Mammary epithelial cell (primary cell): ENCODE results near the gene AFAP1L2.

ENCODE experiments used
- EZH2 ChIP-seq: IDR thresholded peaks from 2 replicates; pipeline ENCODE4 v1.6.1; 2012; ENCODE audit warnings: low read length, inconsistent platforms, borderline replicate concordance
- TF ChIP-seq, protein P1 (sequence below), 2 donors: IDR thresholded peaks in 1 of 2; conservative IDR thresholded peaks in 1 of 2; 2 replicates each; pipeline ENCODE4 v1.5.1; 2011 to 2012; ENCODE audit warnings: inconsistent platforms in 2 of 2, low read length in 2 of 2, mild to moderate bottlenecking in 2 of 2, control low read depth in 1 of 2, low read depth in 1 of 2; ENCODE audit not compliant: insufficient read depth in 1 of 2; ENCODE audit errors: extremely low read depth in 1 of 2

DNA sequence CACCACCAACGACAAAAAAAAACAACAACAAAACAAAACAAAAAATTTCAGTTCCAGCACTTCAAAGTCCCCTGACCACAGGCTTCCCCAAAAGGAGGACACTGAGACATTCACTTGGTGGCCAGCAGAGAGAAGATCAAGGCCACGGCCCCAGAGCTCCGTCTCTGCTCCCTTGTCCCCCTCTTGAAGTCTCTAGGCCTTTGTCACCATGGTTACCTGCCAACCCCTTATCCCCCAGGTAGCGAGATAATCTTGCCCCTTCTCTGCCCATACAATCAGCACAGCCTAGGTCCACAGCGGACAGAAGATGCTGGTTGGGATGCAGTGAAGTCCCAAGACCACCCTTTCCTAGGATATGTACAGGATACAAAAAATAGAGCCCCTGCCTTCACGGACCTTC, 30.7 kb downstream of the AFAP1L2 start:
- TF ChIP-seq, protein P1, sequence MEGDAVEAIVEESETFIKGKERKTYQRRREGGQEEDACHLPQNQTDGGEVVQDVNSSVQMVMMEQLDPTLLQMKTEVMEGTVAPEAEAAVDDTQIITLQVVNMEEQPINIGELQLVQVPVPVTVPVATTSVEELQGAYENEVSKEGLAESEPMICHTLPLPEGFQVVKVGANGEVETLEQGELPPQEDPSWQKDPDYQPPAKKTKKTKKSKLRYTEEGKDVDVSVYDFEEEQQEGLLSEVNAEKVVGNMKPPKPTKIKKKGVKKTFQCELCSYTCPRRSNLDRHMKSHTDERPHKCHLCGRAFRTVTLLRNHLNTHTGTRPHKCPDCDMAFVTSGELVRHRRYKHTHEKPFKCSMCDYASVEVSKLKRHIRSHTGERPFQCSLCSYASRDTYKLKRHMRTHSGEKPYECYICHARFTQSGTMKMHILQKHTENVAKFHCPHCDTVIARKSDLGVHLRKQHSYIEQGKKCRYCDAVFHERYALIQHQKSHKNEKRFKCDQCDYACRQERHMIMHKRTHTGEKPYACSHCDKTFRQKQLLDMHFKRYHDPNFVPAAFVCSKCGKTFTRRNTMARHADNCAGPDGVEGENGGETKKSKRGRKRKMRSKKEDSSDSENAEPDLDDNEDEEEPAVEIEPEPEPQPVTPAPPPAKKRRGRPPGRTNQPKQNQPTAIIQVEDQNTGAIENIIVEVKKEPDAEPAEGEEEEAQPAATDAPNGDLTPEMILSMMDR (conservative IDR thresholded peaks at IDR 0.05 in 1 of 2, IDR thresholded peaks at IDR 0.05 in 1 of 2; ENCODE audit: extremely low read depth in 1 of 2, insufficient read depth in 1 of 2, low read depth in 1 of 2, low read length in 2 of 2) = no peak
- no peak for TF ChIP-seq EZH2
